DND-41 (cell line): ENCODE results near the gene RHEX.

Source experiments
- CTCF ChIP-seq: IDR thresholded peaks from 2 replicates; pipeline ENCODE4 v1.5.1; 2012; ENCODE audit warnings: borderline replicate concordance, low read length, moderate library complexity, mild to moderate bottlenecking; ENCODE audit not compliant: poor library complexity, severe bottlenecking; ENCODE audit errors: extremely low read depth
- EZH2 ChIP-seq: IDR thresholded peaks from 3 replicates; pipeline ENCODE4 v1.6.1; 2012; ENCODE audit warnings: borderline replicate concordance, low read depth, mild to moderate bottlenecking, moderate library complexity, low read length, inconsistent platforms; ENCODE audit not compliant: severe bottlenecking

DNA sequence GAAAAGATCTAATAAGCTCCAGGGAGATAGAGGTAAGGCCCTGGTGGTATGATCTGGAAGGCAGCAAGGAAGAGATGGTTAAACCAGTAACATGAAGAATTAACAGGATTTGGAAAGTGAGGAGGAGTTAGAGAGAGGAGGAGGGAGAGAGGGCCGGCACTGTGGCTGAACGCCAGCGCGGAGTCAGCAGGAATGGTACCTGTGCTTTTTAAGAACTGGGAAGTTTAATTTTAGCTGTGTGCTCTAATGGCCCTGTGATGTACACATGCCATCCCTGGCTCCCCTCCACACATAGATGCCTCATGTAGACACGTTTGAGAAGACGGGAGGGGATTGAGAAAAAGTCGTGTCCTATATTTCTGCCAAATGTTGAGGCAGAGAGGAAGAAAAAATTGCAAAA is 78.1 kb downstream of the RHEX start:
- TF ChIP-seq CTCF (no peak), EZH2 (no peak)
